Stimulated activated CD4-positive, alpha-beta T cell treated with anti-CD3 and anti-CD28 coated beads, TNF-alpha, amount 100 ng/mL, for 48 hours (primary cell): ENCODE results near the gene TLK1.

Experiments used
- DNase-seq, 3 donors: peaks; one replicate each; pipeline ENCODE4 v3.0.0-alpha.2; 2020; ENCODE audit warnings: low read depth in 3 of 3

TLK1 gene

GRCh38 chr2:171160119-171160955 lies at the start of gene TLK1:
Gene TLK1, minus strand, starts transcription at chr2:171160893. Its CDS starts 465 bp downstream, at chr2:171160428.
- DNase-seq = peak; percentile 54 to 68 (median 56)

DNA sequence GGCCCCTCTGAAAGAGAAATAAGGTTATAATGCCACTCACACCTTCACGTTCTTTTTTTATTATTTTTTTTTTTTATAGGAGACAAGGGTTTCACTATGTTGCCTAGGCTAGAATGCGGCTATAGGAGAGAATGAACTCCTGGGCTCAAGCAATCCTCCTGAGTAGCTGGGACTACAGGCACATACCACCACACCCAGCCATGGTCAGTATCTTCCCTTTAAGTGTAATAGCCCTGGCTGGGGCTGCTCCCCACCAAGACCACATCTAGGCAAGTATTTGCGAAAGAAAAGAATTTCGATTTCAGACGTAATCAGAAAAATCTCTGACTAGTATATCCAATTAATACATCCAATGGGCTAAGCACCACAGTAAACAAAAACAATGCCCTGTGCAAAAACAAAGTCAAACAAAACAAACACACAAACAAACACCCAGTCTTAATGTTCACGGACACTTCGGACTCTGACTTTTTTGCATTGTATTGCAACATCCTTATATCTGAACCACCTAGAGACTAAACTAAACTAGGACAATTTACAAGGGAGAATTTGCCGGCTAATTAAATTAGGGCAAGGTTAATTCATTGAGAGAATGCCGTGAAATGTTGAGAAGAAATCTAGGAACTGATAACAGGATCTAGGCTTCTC lies 49.6 kb upstream of the TLK1 start:
- no peak for DNase-seq

DNA sequence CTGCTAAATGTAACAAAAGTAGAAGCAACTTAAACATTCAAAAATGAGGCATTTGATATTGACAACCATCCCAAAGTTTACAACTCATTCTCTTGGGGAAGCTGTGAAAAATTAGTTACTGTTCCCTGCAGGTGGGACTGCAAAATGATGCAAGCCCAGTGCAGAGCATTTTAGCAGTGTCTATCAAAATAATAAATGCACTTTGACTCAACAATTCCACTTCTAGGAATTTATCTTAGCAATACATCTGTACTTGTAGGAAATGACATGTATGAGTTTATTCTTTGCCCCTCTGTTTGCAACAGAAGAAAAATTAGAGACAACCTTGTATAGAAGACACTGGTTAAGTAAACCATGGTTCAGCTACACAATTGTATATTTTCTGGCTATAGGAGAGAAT lies 48.0 kb upstream of the TLK1 start:
- DNase-seq = no peak

- no peak for DNase-seq
Measured at GRCh38 chr2:171206422-171207115, 45.9 kb upstream of the TLK1 start.

DNA sequence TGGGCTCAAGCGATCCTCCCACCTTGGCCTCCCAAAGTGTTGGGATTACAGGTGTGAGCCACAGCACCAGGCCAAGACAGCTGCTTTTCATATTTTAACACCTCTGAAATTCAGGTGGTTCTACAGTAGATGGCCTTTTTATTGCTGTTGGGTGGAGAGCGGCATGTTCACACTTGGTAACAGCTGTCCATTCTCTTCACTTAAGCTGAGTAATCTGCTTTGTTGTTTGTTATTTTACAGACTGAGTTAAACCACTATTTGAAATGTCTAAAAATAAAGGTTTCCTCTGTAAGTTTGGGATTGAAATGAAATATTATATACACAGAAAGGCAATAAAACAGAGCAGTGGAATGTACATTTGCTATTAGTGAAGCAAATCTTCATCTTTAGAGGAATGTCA lies 44.9 kb upstream of the TLK1 start:
- no peak for DNase-seq

GRCh38 chr2:171201767-171202166 lies 41.1 kb upstream of the TLK1 start:
- no peak for DNase-seq

- DNase-seq = no peak
Measured at GRCh38 chr2:171201271-171201670, 40.6 kb upstream of the TLK1 start.

- DNase-seq = no peak
Measured at GRCh38 chr2:171200469-171200868, 39.8 kb upstream of the TLK1 start.

DNA sequence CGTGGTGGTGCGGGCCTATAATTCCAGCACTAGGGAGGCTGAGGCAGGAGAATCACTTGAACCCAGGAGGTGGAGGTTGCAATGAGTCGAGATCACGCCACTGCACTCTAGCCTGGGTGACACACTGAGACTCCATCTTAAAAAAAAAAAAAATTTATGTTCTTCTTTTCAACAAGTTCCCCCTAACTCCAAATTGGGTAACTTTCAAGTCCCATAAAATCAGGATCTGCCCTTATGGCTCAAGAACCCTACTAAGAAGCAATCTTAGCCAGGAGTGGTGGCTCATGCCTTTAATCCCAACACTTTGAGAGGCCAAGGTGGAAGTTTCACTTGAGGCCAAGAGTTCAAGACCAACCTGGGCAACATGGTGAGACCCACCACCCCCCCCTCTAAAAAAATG lies 30.3 kb upstream of the TLK1 start:
- no peak for DNase-seq

DNA sequence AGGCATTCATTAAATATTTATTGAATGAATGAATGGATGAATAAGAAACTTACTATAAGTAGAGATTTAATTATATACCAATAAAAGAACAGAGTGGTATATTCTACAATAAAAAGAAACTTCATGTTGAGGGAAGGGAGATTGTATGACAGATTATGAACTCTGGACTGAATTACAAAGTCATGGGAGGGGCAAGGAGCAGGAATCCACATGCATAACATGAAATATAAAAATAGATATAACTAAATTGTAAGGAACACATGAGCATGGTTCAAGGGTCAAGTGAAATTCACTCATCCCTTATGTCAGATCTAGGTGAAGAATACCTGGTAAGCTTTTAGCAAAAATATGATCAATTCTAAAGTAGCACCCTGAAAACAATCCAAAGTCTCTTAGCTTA lies 27.1 kb upstream of the TLK1 start:
- no peak for DNase-seq

GRCh38 chr2:171187177-171187576 lies 26.5 kb upstream of the TLK1 start:
- DNase-seq = no peak

GRCh38 chr2:171185941-171186340 lies 25.2 kb upstream of the TLK1 start:
- DNase-seq = no peak

GRCh38 chr2:171185165-171185818 lies 24.6 kb upstream of the TLK1 start:
- DNase-seq = no peak

DNA sequence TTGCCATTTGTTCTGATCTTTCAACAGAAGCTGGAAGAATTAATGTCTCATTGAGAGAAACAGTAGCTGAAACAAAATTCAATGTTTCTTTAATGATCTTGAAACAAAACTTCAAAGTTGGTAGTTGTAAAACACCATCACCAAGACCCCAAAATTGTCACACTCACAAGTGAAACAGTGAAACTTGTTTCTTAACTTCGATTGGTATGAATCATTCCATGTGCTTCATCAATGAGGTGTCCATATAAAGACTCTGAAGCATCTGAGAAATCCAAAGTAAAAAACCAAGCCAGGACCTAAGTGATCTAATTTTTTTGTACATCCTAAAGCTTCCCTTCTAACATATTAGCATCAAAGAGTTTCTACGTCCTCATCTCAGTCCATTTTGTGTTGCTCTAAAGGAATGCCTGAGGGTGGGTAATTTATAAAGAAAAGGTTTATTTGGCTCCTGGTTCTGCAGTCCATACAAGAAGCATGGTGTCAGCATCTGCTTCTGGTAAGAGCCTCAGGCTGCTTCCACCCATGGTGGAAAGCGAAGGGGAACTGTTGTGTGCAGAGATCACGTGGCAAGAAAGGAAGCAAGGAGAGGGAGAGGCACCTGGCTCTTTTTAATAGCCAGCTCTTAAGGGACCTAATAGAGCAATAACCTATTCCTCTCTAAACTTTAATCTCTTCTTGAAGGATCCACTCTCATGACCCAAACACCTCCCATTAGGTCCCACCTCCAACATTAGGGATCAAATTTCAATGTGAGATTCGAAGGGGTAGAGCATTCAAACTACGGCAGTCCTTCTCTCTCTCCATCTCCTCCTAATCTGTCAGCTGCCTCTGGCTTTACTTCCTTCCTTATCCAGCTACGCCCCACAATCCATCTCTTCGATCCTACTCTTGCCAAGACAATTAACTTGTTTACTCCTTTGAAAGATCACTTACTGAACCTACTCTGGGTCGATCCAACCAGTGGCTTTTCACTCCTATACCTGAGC lies 20.7 kb upstream of the TLK1 start:
- DNase-seq = no peak

GRCh38 chr2:171180229-171180930 lies 19.7 kb upstream of the TLK1 start:
- DNase-seq = no peak

DNA sequence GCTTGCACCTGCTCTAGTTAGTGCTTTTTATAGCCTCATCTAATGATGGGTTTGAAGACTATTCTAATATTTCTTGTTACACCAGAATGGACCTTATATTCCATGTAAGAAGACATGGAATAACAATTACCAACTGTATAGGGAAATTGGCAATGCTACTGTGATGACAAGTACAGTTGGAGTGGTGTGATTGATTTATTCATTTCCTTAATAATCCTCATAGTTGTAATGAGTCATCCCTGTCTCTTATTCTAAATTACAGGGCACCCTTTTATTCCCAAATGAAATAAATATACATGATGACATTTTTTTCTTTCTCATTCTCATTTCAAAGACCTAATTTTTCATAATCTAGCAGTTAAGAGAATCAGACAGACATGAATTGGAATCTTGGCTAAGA lies 18.3 kb upstream of the TLK1 start:
- DNase-seq = no peak

GRCh38 chr2:171176516-171176915 lies 15.8 kb upstream of the TLK1 start:
- no peak for DNase-seq

DNA sequence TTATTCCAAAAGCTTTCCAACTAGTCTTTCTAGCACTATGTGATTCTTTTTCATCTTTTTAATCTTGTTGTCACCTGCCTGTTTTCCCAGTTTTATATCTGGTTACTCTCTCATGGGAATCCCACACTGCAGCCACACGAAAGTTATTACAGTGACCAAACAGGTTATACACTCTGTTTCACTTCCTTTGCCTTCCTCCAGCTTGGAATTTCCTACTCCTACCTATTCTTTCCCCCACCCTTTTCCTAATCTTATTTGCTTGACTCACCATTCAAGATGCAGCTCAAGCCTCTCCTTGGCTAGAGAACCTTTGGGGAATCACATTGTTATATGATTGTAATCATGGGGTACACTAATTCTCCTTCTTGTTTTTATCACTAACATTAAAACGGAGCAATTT lies 13.4 kb upstream of the TLK1 start:
- DNase-seq = no peak

- no peak for DNase-seq
Measured at GRCh38 chr2:171173087-171173486, 12.4 kb upstream of the TLK1 start.

- no peak for DNase-seq
Measured at GRCh38 chr2:171171808-171172207, 11.1 kb upstream of the TLK1 start.
